Stimulated activated CD4-positive, alpha-beta T cell treated with anti-CD3 and anti-CD28 coated beads, Interleukin-15, amount 100 ng/mL, for 48 hours (primary cell): ENCODE data around the gene FIBP.

ENCODE experiments used
- DNase-seq, 2 donors: peaks; one replicate each; pipeline ENCODE4 v3.0.0-alpha.2; 2020; ENCODE audit warnings: low read depth in 2 of 2

FIBP gene

DNA sequence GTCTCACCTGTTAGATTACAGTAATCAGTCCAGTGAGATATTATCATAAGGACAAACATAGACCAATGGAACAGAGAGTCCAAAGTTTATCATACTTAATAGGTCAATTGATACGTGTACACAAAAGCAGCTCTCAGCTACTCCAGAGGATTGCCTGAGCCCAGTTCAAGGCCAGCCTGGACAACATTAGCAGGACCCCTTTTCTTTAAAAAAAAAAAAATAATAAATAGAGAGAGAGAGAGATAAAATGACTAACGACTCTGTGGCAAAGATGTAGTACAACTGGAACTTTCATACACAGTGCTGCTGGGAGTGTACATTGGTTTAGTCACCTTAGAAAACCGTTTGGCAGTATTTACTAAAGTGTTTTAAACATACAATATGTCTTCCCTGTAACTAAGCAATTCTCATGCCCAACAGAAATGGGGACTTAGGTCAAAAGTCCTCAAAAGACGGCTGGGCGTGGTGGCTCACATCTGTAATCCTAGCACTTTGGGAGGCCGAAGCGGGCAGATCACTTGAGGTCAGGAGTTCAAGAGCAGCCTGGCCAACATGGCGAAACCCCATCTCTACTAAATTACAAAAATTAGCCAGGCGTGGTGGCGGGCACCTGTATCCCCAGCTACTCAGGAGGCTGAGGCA, 43.9 kb downstream of the FIBP start:
- no peak for DNase-seq

GRCh38 chr11:65843811-65844210, 44.5 kb downstream of the FIBP start:
- DNase-seq = no peak

DNA sequence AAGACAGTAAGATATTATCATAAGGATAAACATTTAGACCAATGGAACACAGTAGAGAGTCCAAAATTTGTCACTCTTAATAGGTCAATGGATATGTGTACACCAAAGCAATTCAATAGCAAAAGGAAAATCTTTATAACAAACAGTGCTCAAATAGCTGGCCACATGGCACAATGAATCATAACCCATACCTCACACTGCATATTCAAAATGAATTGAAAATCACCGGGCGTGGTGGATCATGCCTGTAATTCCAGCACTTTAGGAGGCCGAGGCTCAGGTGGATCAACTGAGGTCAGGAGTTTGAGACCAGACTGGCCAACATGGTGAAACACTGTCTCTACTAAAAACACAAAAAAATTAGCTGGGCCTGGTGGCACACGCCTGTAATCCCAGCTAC, 46.1 kb downstream of the FIBP start:
- DNase-seq = no peak

DNA sequence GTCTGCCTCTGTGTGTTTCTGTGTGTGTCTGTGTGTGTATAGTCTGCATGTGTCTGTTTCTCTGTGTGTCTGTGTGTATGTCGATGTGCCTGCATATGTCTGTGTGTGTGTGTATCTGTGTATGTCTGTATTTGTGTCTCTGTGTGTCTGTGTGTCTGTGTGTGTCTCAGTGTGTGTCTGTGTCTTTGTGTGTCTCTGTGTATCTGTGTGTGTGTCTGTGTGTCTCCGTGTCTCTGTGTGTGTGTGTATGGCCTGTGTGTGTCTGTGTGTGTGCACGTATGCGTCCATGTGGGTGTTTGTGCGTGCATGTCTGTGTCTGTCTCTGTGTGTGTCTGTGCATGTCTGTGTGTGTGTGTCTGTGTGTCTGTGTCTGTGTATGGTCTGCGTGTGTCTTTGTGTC, 54.1 kb downstream of the FIBP start:
- DNase-seq = no peak
